Caco-2 (cell line): Measurements from ENCODE around the gene ATXN7. TPM values are rescaled to one million over a fixed set of nuclear protein-coding genes. Genes with fewer than 3 reads are reported as not detected.
A peak's percentile ranks its signal among the peaks of the same experiment; 100 is the strongest.

ENCODE experiments used
- BruUV-seq: library from RNA; stranded (reverse); fragments of 400-500 nt; replicated peaks from 2 replicates; lab custom pipeline; 2021; lab: Mats Ljungman, UMichigan
- CTCF ChIA-PET: fragments of 300-600 bp; sonication (Branson Sonifier 250); formaldehyde crosslinking; loops from one replicate; lab custom pipeline; 2022; ENCODE audit warnings: antibody characterized with exemption; lab: Charles Lee
- POLR2A ChIA-PET: fragments of 300-600 bp; sonication (Branson Sonifier 250); formaldehyde crosslinking; loops from one replicate; lab custom pipeline; 2022; ENCODE audit warnings: antibody characterized with exemption; lab: Charles Lee
- DNase-seq, 2 experiments: peaks; one replicate each; pipeline versions ENCODE4 v3.0.0 to v3.0.0-alpha.2; 2020 to 2022
- H3K27me3 ChIP-seq: replicated peaks from 2 replicates; pipeline ENCODE4 v1.6.0; 2011; ENCODE audit warnings: low read length; ENCODE audit not compliant: control insufficient read depth, insufficient read depth
- H3K36me3 ChIP-seq: 2 replicates; pipeline ENCODE4 v1.5.1; 2011; ENCODE audit warnings: low read length; ENCODE audit not compliant: control insufficient read depth, insufficient read depth
- H3K4me1 ChIP-seq: fragments of 250-450 bp; sonication (Bioruptor Pico); 2 replicates; pipeline ENCODE4 v1.5.1; 2020; ENCODE audit warnings: mild to moderate bottlenecking
- H3K4me3 ChIP-seq: 2 replicates; pipeline ENCODE4 v1.5.1; 2011; ENCODE audit warnings: low read depth, mild to moderate bottlenecking, control low read depth, low read length
- H3K9me3 ChIP-seq: fragments of 250-450 bp; sonication (Bioruptor Pico); 2 replicates; pipeline ENCODE4 v1.5.1; 2020; ENCODE audit warnings: mild to moderate bottlenecking, moderate library complexity
- H3K27ac Mint-ChIP-seq: one replicate; pipeline ENCODE4 v1.8.0; 2022; ENCODE audit warnings: mixed read lengths; ENCODE audit not compliant: unreplicated experiment
- H3K27me3 Mint-ChIP-seq: one replicate; pipeline ENCODE4 v1.8.0; 2022; ENCODE audit warnings: mixed read lengths; ENCODE audit not compliant: insufficient read depth, unreplicated experiment
- H3K36me3 Mint-ChIP-seq: one replicate; pipeline ENCODE4 v1.8.0; 2022; ENCODE audit warnings: mild to moderate bottlenecking, mixed read lengths; ENCODE audit not compliant: insufficient read depth, unreplicated experiment
- H3K4me1 Mint-ChIP-seq: one replicate; pipeline ENCODE4 v1.8.0; 2022; ENCODE audit warnings: low read depth, mixed read lengths; ENCODE audit not compliant: unreplicated experiment
- H3K4me3 Mint-ChIP-seq: one replicate; pipeline ENCODE4 v1.8.0; 2022; ENCODE audit warnings: mild to moderate bottlenecking, moderate library complexity, mixed read lengths; ENCODE audit not compliant: unreplicated experiment
- H3K9me3 Mint-ChIP-seq: one replicate; pipeline ENCODE4 v1.8.0; 2022; ENCODE audit warnings: mixed read lengths; ENCODE audit not compliant: unreplicated experiment
- CTCF ChIP-seq, 2 experiments: fragments of 200-600 bp in 1 of 2; IDR thresholded peaks; 1 replicate in 1 of 2; 2 replicates in 1 of 2; pipeline versions ENCODE4 v1.5.1 to v1.8.0; 2011 to 2022; ENCODE audit warnings: antibody characterized with exemption in 1 of 2, control low read depth in 1 of 2, inconsistent platforms in 1 of 2, low read depth in 1 of 2, low read length in 1 of 2, mild to moderate bottlenecking in 1 of 2, moderate library complexity in 1 of 2; ENCODE audit not compliant: insufficient read depth in 1 of 2, severe bottlenecking in 1 of 2, unreplicated experiment in 1 of 2
- intact Hi-C: fragments of 100-400 bp; cut with micrococcal nuclease; formaldehyde crosslinking; loops from one replicate; pipeline ENCODE4 v1.10.0; 2022; ENCODE audit not compliant: unreplicated experiment
- total RNA-seq: library from RNA; stranded (reverse); gene quantifications from 2 replicates; pipeline ENCODE4 v1.2.3, GENCODE V29; 2022

Gene ATXN7
- total RNA-seq, 1 experiment from 2014 or later = 22.5 TPM

GRCh38 chr3:63934041-63934866 is 70.6 kb downstream of the ATXN7 start:
- no peak for TF ChIP-seq CTCF (IDR thresholded peaks at IDR 0.05; ENCODE audit: insufficient read depth in 1 of 2, low read depth in 1 of 2, low read length in 1 of 2, severe bottlenecking in 1 of 2, unreplicated experiment in 1 of 2)
- no peak for DNase-seq
- Histone ChIP-seq H3K4me3 (no peak overlapping the region), H3K27me3 (no peaks in the 10 kb centered on the region), H3K36me3 (no peaks in the 10 kb centered on the region), H3K9me3 (no peaks in the 10 kb centered on the region), H3K4me1 (peaks cover 36% of the 10 kb centered on the region)
- H3K9me3 Mint-ChIP-seq = no peaks in the 10 kb centered on the region
- peaks cover 33% of the 10 kb centered on the region for H3K4me1 Mint-ChIP-seq
- no peak overlapping the region for H3K4me3 Mint-ChIP-seq
- ChIA-PET CTCF (no interaction called here), POLR2A (no interaction called here)
- BruUV-seq = no TSS peak
- H3K27me3 Mint-ChIP-seq = no peaks in the 10 kb centered on the region
- intact Hi-C loops = no loop called here
- no peak overlapping the region for H3K27ac Mint-ChIP-seq
- H3K36me3 Mint-ChIP-seq = no peaks in the 10 kb centered on the region

GRCh38 chr3:63936925-63937324 is 73.3 kb downstream of the ATXN7 start:
- Mint-ChIP-seq H3K9me3 (no peaks in the 10 kb centered on the region), H3K4me1 (peaks cover 36% of the 10 kb centered on the region), H3K27ac (peak overlapping the region; percentile 48), H3K4me3 (no peak overlapping the region), H3K27me3 (no peaks in the 10 kb centered on the region), H3K36me3 (no peaks in the 10 kb centered on the region)
- Histone ChIP-seq H3K9me3 (no peaks in the 10 kb centered on the region), H3K36me3 (no peaks in the 10 kb centered on the region), H3K27me3 (no peaks in the 10 kb centered on the region), H3K4me3 (no peak overlapping the region), H3K4me1 (peaks cover 36% of the 10 kb centered on the region)
- intact Hi-C loops = no loop called here
- no peak for TF ChIP-seq CTCF (IDR thresholded peaks at IDR 0.05; ENCODE audit: insufficient read depth in 1 of 2, low read depth in 1 of 2, low read length in 1 of 2, severe bottlenecking in 1 of 2, unreplicated experiment in 1 of 2)
- no TSS peak for BruUV-seq
- ChIA-PET CTCF (no interaction called here), POLR2A (no interaction called here)
- DNase-seq = no peak

GRCh38 chr3:63937661-63938651 is 74.3 kb downstream of the ATXN7 start:
- intact Hi-C loops = loop anchor here (1.0 kb wide), 1 partner anchor 26 kb away; the partner anchor contains the start of gene SCAANT1
- peaks cover 36% of the 10 kb centered on the region for H3K4me1 Mint-ChIP-seq
- DNase-seq = peak; percentile 48 to 50
- H3K4me3 ChIP-seq = no peak overlapping the region
- H3K36me3 ChIP-seq = no peaks in the 10 kb centered on the region
- peak overlapping the region; percentile 48 for H3K27ac Mint-ChIP-seq
- TF ChIP-seq CTCF (IDR thresholded peaks at IDR 0.05; ENCODE audit: insufficient read depth in 1 of 2, low read depth in 1 of 2, low read length in 1 of 2, severe bottlenecking in 1 of 2, unreplicated experiment in 1 of 2) = no peak
- H3K27me3 ChIP-seq = no peaks in the 10 kb centered on the region
- H3K4me1 ChIP-seq = peaks cover 36% of the 10 kb centered on the region
- H3K36me3 Mint-ChIP-seq = no peaks in the 10 kb centered on the region
- H3K27me3 Mint-ChIP-seq = no peaks in the 10 kb centered on the region
- POLR2A ChIA-PET = interaction anchor here (0.5 kb wide), 1 partner anchor 26 kb away, joined by 4 read pairs; the partner anchor contains the start of gene SCAANT1
- CTCF ChIA-PET = interaction anchor here (0.9 kb wide), 3 partner anchors 23 to 34 kb away, joined by 3 read pairs; no protein-coding TSS in a partner anchor
- H3K9me3 ChIP-seq = no peaks in the 10 kb centered on the region
- BruUV-seq = no TSS peak
- no peaks in the 10 kb centered on the region for H3K9me3 Mint-ChIP-seq
- H3K4me3 Mint-ChIP-seq = peak overlapping the region; percentile 38
